Muscle of leg (tissue), 9 donors: Measurements from ENCODE around the gene TRPV5. TPM values are rescaled to one million over a fixed set of nuclear protein-coding genes. Genes with fewer than 3 reads are reported as not detected.

Source experiments
- polyA plus RNA-seq, 8 donors: library from polyadenylated mRNA; unstranded; fragments of 120-200 nt; gene quantifications; one replicate each; pipeline versions ENCODE4 v1.2.1 to v1.2.3, GENCODE V29; 2013; ENCODE audit warnings: inconsistent platforms in 1 of 8, low replicate concordance in 1 of 8; ENCODE audit not compliant: insufficient read length in 8 of 8, insufficient read depth in 1 of 8
- total RNA-seq: library from RNA; stranded (reverse); fragments of 120-200 nt; gene quantifications from one replicate; pipeline ENCODE4 v1.2.4, GENCODE V29; 2013

The TRPV5 gene
- total and polyA plus RNA-seq, 9 donors: 0.04 to 0.11 (median 0.06) TPM; not detected in 3

Other genes starting within 250 kb of the TRPV5 start
- not detected for gene PRSS1, start 184.3 kb downstream of the TRPV5 start, total RNA-seq
- not detected for gene PRSS1, start 184.3 kb downstream of the TRPV5 start, polyA plus RNA-seq
- 0.09 TPM for gene PRSS2, start 162.8 kb downstream of the TRPV5 start, total RNA-seq
- gene PRSS2, start 162.8 kb downstream of the TRPV5 start, polyA plus RNA-seq: 1 to 10 TPM in 2 of 8 donors, not detected in 6; 1.2 to 1.3 TPM
- 2.8 TPM for gene EPHB6, start 78.7 kb downstream of the TRPV5 start, total RNA-seq
- gene EPHB6, start 78.7 kb downstream of the TRPV5 start, polyA plus RNA-seq: 10 to 100 TPM in 1 of 8 donors, 1 to 10 TPM in 7; 4.2 to 13.4 (median 6.2) TPM
- gene TRPV6, start 48.0 kb downstream of the TRPV5 start, total RNA-seq: 0.09 TPM
- gene TRPV6, start 48.0 kb downstream of the TRPV5 start, polyA plus RNA-seq: under 1 TPM in 6 of 8 donors, not detected in 2; 0.05 to 0.57 (median 0.16) TPM
- gene LLCFC1, start 5.7 kb upstream of the TRPV5 start, total RNA-seq: not detected
- under 1 TPM in 4 of 8 donors, not detected in 4; 0.23 to 0.39 (median 0.33) TPM for gene LLCFC1, start 5.7 kb upstream of the TRPV5 start, polyA plus RNA-seq
- 0.66 TPM for gene KEL, start 28.6 kb upstream of the TRPV5 start, total RNA-seq
- 1 to 10 TPM in 7 of 8 donors, under 1 TPM in 1; 0.72 to 7.5 (median 1.5) TPM for gene KEL, start 28.6 kb upstream of the TRPV5 start, polyA plus RNA-seq
- gene OR9A2, start 93.4 kb upstream of the TRPV5 start, total RNA-seq: 0.18 TPM
- gene OR9A2, start 93.4 kb upstream of the TRPV5 start, polyA plus RNA-seq: not detected
- gene OR6V1, start 118.6 kb upstream of the TRPV5 start, total RNA-seq: not detected
- not detected for gene OR6V1, start 118.6 kb upstream of the TRPV5 start, polyA plus RNA-seq
- not detected for gene PIP, start 198.3 kb upstream of the TRPV5 start, total RNA-seq
- gene PIP, start 198.3 kb upstream of the TRPV5 start, polyA plus RNA-seq: not detected
- gene TAS2R39, start 249.7 kb upstream of the TRPV5 start, total RNA-seq: not detected
- gene TAS2R39, start 249.7 kb upstream of the TRPV5 start, polyA plus RNA-seq: under 1 TPM in 1 of 8 donors, not detected in 7; 0.32 TPM